KG1 (cell line): ENCODE results near the gene PLXDC1.
"Not testable (repeated sequence)": the region's sequence is repeated elsewhere in the genome, so short reads cannot be mapped to it uniquely, and the experiment has no call there.

ENCODE experiments used
- DNase-seq: peaks from one replicate; lab custom pipeline; 2025; lab: John Stamatoyannopoulos, UW

The PLXDC1 gene

GRCh38 chr17:39155654-39156053, 4.2 kb upstream of the PLXDC1 start:
- DNase-seq = no peak

GRCh38 chr17:39153599-39154051, 2.2 kb upstream of the PLXDC1 start:
- peak; percentile 86 for DNase-seq

- DNase-seq = no peak
Observed at GRCh38 chr17:39151943-39152818, 744 bp upstream of the PLXDC1 start.

GRCh38 chr17:39150795-39151149, 665 bp downstream of the PLXDC1 start:
- DNase-seq = no peak

- DNase-seq = no peak
Observed at GRCh38 chr17:39150104-39150634, 1.3 kb downstream of the PLXDC1 start.

GRCh38 chr17:39147221-39148185, 3.9 kb downstream of the PLXDC1 start:
- no peak for DNase-seq

GRCh38 chr17:39146273-39146672, 5.2 kb downstream of the PLXDC1 start:
- no peak for DNase-seq

GRCh38 chr17:39145143-39145542, 6.3 kb downstream of the PLXDC1 start:
- no peak for DNase-seq

GRCh38 chr17:39144416-39144840, 7.0 kb downstream of the PLXDC1 start:
- DNase-seq = no peak

GRCh38 chr17:39143552-39144093, 7.8 kb downstream of the PLXDC1 start:
- DNase-seq = no peak

GRCh38 chr17:39141915-39142664, 9.3 kb downstream of the PLXDC1 start:
- DNase-seq = no peak

- DNase-seq = no peak
Observed at GRCh38 chr17:39141294-39141693, 10.1 kb downstream of the PLXDC1 start.

- no peak for DNase-seq
Observed at GRCh38 chr17:39139561-39139960, 11.9 kb downstream of the PLXDC1 start.

GRCh38 chr17:39139161-39139511, 12.3 kb downstream of the PLXDC1 start:
- DNase-seq = no peak

- DNase-seq = no peak
Observed at GRCh38 chr17:39138431-39139160, 12.8 kb downstream of the PLXDC1 start.

GRCh38 chr17:39134878-39135277, 16.6 kb downstream of the PLXDC1 start:
- no peak for DNase-seq

GRCh38 chr17:39132192-39132610, 19.2 kb downstream of the PLXDC1 start:
- DNase-seq = no peak

GRCh38 chr17:39131616-39132015, 19.8 kb downstream of the PLXDC1 start:
- no peak for DNase-seq

GRCh38 chr17:39130205-39130604, 21.2 kb downstream of the PLXDC1 start:
- DNase-seq = no peak

- not testable (repeated sequence) for DNase-seq
Observed at GRCh38 chr17:39129544-39129943, 21.9 kb downstream of the PLXDC1 start.

GRCh38 chr17:39126436-39126835, 25.0 kb downstream of the PLXDC1 start:
- no peak for DNase-seq
